ENCODE data around the gene RPS24.
"Not testable (repeated sequence)": the region's sequence is repeated elsewhere in the genome, so short reads cannot be mapped to it uniquely, and the experiment has no call there.

RPS24 gene

GRCh38 chr10:78062296-78062695, 28.6 kb downstream of the RPS24 start:
- no peaks in the 10 kb centered on the region for H3K36me3 ChIP-seq
- no peak overlapping the region for H3K27ac ChIP-seq
- H3K27me3 ChIP-seq (ENCODE audit: insufficient read depth, low read depth, severe bottlenecking): no peaks in the 10 kb centered on the region
- TF ChIP-seq, protein P1, sequence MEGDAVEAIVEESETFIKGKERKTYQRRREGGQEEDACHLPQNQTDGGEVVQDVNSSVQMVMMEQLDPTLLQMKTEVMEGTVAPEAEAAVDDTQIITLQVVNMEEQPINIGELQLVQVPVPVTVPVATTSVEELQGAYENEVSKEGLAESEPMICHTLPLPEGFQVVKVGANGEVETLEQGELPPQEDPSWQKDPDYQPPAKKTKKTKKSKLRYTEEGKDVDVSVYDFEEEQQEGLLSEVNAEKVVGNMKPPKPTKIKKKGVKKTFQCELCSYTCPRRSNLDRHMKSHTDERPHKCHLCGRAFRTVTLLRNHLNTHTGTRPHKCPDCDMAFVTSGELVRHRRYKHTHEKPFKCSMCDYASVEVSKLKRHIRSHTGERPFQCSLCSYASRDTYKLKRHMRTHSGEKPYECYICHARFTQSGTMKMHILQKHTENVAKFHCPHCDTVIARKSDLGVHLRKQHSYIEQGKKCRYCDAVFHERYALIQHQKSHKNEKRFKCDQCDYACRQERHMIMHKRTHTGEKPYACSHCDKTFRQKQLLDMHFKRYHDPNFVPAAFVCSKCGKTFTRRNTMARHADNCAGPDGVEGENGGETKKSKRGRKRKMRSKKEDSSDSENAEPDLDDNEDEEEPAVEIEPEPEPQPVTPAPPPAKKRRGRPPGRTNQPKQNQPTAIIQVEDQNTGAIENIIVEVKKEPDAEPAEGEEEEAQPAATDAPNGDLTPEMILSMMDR (IDR thresholded peaks at IDR 0.05; ENCODE audit: low read depth, low read length): no peak
- no peaks in the 10 kb centered on the region for H3K9me3 ChIP-seq (ENCODE audit: severe bottlenecking)
- H3K4me3 ChIP-seq (ENCODE audit: low read depth, low read length): no peak overlapping the region
- no peak for DNase-seq

DNA sequence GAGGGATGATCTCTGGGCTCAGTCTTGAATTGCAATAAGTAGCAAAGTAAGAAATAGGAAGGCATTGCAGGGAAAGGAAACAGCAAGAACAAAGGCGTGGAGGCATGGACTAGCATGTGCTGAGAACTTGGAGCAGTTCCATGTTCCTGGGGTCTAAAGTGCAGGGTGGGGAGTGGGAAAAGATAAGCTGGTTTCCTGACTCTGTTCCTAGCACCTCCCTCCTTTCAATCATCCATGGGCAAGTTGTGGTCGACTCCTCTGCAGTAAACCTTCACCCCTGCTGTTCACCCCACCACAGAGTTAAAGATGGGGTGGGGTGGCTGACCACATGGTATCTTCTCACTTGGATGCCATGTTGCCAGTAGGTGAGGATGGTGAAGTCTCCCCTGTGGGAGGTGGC, 29.6 kb downstream of the RPS24 start:
- DNase-seq: no peak
- Histone ChIP-seq H3K36me3 (no peaks in the 10 kb centered on the region), H3K9me3 (ENCODE audit: severe bottlenecking) (no peaks in the 10 kb centered on the region), H3K27ac (no peak overlapping the region), H3K4me3 (ENCODE audit: low read depth, low read length) (no peak overlapping the region), H3K27me3 (ENCODE audit: insufficient read depth, low read depth, severe bottlenecking) (no peaks in the 10 kb centered on the region)
- TF ChIP-seq, protein P1 (IDR thresholded peaks at IDR 0.05; ENCODE audit: low read depth, low read length): no peak

GRCh38 chr10:78064919-78065318, 31.3 kb downstream of the RPS24 start:
- not testable (repeated sequence) for DNase-seq; H3K4me3 ChIP-seq (ENCODE audit: low read depth, low read length); H3K36me3 ChIP-seq; H3K9me3 ChIP-seq (ENCODE audit: severe bottlenecking); H3K27me3 ChIP-seq (ENCODE audit: insufficient read depth, low read depth, severe bottlenecking); H3K27ac ChIP-seq

DNA sequence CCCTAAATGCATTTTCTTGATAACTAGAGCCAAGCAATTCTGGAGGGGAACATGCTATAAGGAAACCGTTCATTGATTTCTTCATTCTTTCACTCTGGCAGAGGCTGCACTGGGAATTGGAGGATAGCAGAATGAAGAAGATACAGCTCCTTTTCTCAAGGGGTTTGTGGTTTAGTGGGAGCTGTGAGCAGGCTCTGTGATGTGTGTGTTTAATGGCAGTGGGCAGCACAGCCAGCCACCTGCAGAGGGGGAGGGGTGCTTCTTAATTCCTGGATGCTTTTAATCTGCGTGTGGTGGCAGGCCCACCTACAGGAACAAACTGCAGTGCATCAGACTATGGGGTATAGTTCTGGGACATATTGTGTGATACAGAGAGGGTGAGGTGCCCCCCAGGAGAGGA, 31.9 kb downstream of the RPS24 start:
- Histone ChIP-seq H3K27ac (no peak overlapping the region), H3K27me3 (ENCODE audit: insufficient read depth, low read depth, severe bottlenecking) (no peaks in the 10 kb centered on the region), H3K4me3 (ENCODE audit: low read depth, low read length) (no peak overlapping the region), H3K36me3 (no peaks in the 10 kb centered on the region), H3K9me3 (ENCODE audit: severe bottlenecking) (no peaks in the 10 kb centered on the region)
- TF ChIP-seq, protein P1 (IDR thresholded peaks at IDR 0.05; ENCODE audit: low read depth, low read length): no peak
- DNase-seq: no peak

GRCh38 chr10:78066012-78066411, 32.3 kb downstream of the RPS24 start:
- Histone ChIP-seq H3K27me3 (ENCODE audit: insufficient read depth, low read depth, severe bottlenecking) (no peaks in the 10 kb centered on the region), H3K4me3 (ENCODE audit: low read depth, low read length) (no peak overlapping the region), H3K9me3 (ENCODE audit: severe bottlenecking) (no peaks in the 10 kb centered on the region), H3K27ac (no peak overlapping the region), H3K36me3 (no peaks in the 10 kb centered on the region)
- TF ChIP-seq, protein P1 (IDR thresholded peaks at IDR 0.05; ENCODE audit: low read depth, low read length): no peak
- DNase-seq: no peak

DNA sequence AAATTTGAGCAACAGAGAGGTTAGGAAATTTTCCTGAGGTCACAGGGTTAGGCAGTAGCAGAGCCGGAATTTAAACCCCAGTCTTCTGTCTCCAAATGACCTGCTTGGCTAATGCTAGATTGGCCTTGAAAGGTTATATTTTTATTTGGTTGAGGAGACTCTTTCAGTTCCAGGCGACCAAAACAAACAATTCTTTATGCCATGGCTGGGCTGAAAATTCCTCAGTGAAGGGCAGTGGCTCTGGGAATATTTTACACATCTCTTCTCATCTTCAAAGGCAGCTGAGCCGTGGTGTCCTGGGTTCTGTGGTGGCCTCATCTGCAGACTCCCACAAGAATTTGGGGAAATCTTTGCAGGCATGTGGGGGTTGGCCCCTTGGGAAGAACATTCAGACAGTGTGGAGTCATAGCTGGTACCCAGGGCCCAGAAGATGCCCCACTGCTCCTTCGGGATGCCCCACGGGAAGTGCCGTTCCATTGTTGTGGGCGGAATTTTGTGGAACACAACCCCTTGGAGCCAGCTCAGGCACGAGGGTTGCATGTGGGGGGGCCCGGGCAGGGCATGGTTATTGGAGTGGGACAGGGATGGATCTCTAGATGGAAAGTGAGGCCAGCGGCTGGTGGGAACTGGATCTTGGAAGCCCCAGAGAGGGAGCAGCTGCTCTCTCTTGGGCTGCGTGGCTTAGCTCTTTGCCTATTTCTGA, 33.2 kb downstream of the RPS24 start:
- DNase-seq: no peak
- H3K9me3 ChIP-seq (ENCODE audit: severe bottlenecking): no peaks in the 10 kb centered on the region
- H3K27ac ChIP-seq: no peak overlapping the region
- H3K4me3 ChIP-seq (ENCODE audit: low read depth, low read length): no peak overlapping the region
- no peaks in the 10 kb centered on the region for H3K36me3 ChIP-seq
- TF ChIP-seq, protein P1 (IDR thresholded peaks at IDR 0.05; ENCODE audit: low read depth, low read length): no peak
- no peaks in the 10 kb centered on the region for H3K27me3 ChIP-seq (ENCODE audit: insufficient read depth, low read depth, severe bottlenecking)

Measured in WERI-Rb-1 (cell line).